ENCODE measurements around the gene RARS1.
"Not testable (repeated sequence)": the region's sequence is repeated elsewhere in the genome, so short reads cannot be mapped to it uniquely, and the experiment has no call there.

Gene RARS1

DNA sequence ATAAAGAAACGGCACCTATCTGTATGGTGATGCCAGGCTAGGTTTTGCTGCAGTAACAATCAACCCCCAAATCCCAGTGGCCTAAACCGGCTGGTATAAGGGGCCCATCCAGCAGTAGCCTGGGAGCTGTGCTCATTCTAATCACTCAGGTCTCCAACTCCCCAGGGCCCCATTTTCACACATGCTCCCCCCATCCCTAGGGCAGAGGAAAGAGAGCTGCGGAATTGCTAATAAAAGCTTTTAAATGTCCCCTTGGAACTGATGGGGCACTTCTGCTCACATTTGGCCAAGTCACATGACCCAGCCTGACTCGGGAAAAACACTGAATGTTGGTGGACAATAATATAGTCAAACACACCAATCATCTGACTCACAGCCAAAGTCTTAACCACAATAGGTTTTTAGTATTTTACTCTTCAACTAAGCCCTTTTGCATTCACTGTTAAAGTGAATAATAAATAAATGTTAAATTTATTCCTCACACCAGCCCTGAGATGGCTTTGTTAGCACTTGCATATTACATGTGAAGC lies 44.4 kb downstream of the RARS1 start:
- no peak overlapping the region for H3K4me3 ChIP-seq (ENCODE audit: low read depth, low read length)
- TF ChIP-seq, protein P1, sequence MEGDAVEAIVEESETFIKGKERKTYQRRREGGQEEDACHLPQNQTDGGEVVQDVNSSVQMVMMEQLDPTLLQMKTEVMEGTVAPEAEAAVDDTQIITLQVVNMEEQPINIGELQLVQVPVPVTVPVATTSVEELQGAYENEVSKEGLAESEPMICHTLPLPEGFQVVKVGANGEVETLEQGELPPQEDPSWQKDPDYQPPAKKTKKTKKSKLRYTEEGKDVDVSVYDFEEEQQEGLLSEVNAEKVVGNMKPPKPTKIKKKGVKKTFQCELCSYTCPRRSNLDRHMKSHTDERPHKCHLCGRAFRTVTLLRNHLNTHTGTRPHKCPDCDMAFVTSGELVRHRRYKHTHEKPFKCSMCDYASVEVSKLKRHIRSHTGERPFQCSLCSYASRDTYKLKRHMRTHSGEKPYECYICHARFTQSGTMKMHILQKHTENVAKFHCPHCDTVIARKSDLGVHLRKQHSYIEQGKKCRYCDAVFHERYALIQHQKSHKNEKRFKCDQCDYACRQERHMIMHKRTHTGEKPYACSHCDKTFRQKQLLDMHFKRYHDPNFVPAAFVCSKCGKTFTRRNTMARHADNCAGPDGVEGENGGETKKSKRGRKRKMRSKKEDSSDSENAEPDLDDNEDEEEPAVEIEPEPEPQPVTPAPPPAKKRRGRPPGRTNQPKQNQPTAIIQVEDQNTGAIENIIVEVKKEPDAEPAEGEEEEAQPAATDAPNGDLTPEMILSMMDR (IDR thresholded peaks at IDR 0.05; ENCODE audit: borderline replicate concordance, insufficient read depth, low read depth, low read length): no peak

DNA sequence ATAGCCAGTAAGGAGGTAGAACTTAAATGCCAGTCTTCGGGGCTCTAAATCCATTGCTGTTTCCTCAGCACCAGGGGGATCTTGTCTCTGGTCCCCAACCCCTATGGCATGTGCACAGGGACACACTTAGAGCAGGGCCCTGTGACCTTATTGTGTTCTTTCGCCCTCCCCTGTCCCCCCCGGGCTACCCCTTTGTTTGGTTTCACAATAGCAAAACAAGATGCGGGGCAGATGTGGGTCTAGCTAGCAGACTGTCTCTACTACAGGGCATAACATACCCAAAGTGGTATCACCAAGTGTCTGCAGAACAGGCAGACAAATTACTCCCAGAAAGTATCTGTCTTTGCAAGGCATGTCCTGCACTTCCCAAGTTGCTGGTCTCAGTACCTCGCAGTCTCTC lies 44.9 kb downstream of the RARS1 start:
- TF ChIP-seq, protein P1 (IDR thresholded peaks at IDR 0.05; ENCODE audit: borderline replicate concordance, insufficient read depth, low read depth, low read length): no peak

DNA sequence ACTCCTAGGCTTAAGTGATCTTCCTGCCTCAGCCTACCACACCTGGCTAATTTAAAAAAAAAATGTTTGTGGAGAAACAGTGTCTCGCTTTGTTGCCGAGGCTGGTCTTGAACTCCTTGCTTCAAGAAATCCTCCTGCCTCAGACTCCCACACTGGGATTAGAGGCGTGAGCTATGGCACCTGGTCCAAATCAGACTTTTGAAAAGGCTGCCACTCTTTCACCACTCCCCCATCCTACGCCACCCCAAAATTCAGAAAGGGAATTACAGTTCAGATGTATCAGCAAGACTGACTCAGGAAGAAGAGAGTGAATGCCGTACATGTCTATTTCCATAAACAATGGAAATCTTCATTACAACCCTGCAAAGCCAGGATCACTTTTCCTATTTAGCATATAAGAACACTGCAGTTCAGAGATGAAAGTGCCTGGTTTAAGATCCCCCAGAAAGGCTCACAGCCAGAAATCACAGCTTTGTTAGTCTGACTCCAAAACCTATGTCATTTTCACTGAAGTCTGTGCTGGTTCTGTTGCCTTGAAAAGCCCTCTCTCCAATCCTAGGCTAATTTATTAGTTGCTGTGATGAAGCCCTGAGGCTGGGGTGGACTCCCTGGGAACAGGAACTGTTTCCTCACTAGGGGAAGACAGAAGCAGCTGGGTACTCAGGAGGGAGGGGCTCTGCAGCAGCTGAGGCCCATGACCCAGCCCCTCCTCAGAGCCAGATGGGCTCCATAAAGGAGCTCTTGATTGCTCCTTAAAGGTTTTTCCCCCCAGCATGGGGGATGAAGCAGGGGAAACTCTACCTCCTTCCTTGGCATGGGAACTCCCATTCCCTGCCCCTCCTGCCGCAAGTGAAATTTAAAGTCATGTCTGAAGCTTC lies 46.0 kb downstream of the RARS1 start:
- TF ChIP-seq, protein P1 (IDR thresholded peaks at IDR 0.05; ENCODE audit: borderline replicate concordance, insufficient read depth, low read depth, low read length): no peak

More for the DNA sequence above, 44.9 kb downstream of the RARS1 start:
- H3K4me3 ChIP-seq (ENCODE audit: low read depth, low read length): no peak overlapping the region

DNA sequence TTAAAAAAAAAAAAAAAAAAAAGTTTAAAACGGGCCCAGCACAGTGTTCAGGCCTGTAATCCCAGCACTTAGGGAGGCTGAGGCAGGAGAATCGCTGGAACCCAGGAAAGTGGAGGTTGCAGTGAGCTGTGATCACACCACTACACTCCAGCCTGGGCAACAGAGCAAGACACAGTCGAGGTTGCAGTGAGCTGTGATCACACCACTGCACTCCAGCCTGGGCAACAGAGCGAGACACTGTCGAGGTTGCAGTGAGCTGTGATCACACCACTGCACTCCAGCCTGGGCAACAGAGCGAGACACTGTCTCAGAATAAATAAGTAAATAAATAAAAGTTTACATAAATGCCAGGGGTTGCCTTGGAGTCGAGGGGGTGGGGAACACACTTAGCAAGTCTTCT lies 48.1 kb downstream of the RARS1 start:
- H3K4me3 ChIP-seq (ENCODE audit: low read depth, low read length): not testable (repeated sequence)

More for the DNA sequence above, 46.0 kb downstream of the RARS1 start:
- no peak overlapping the region for H3K4me3 ChIP-seq (ENCODE audit: low read depth, low read length)

DNA sequence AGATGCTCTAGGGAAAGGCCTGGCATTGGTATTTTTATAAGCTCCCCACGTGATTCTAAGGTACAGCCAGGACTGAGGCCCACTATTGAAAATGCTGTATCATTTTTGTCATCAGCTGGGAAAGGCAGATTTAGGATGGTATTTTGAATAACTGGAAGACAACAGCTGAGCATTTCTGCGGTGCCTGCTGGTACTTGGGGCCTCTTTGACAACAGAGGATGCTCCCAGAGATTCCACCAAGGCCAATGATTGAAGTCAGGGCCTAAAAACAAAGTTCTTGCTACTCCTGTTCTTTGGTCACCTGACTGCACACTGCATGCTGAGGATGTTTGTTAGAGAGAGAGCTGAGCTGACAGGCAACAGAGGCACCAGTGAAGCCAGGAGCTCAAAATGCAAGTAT lies 50.9 kb downstream of the RARS1 start:
- no peak overlapping the region for H3K4me3 ChIP-seq (ENCODE audit: low read depth, low read length)
- TF ChIP-seq, protein P1 (IDR thresholded peaks at IDR 0.05; ENCODE audit: borderline replicate concordance, insufficient read depth, low read depth, low read length): no peak

DNA sequence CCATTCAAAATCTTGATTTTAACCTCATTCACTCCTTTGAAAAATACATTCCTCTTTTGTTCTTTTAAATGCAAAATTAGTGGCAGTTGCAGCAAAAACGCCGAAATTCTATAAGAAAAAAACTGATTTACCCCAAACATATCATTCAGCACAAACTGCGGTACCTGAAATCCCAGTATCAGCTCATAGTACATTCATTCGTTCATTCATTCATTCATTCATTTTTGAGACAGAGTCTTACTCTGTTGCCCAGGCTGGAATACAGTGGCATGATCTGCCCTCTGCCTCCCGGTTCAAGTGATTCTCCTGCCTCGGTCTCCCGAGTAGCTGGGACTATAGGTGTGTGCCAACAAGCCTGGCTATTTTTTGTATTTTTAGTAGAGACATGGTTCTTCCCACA lies 63.3 kb downstream of the RARS1 start:
- TF ChIP-seq, protein P1 (IDR thresholded peaks at IDR 0.05; ENCODE audit: borderline replicate concordance, insufficient read depth, low read depth, low read length): no peak

DNA sequence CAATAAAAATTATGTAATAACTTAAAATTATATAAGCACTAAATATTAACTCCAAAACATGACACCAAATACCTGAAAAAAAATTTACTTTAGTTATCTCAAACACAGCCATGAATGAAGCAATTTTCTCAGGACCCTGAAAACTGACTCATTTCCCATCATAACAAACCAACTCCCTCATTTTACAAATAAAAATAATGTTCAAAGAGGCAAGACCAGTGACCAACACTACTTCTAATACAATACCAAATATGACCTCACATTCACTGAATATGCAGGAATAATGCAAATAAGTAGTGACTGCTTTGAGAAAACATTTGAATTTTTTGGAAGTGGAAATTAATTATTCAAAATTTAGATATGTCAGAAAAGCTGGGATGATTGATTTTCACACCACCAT lies 64.4 kb downstream of the RARS1 start:
- TF ChIP-seq, protein P1 (IDR thresholded peaks at IDR 0.05; ENCODE audit: borderline replicate concordance, insufficient read depth, low read depth, low read length): no peak
- no peak overlapping the region for H3K4me3 ChIP-seq (ENCODE audit: low read depth, low read length)

More for the DNA sequence above, 63.3 kb downstream of the RARS1 start:
- H3K4me3 ChIP-seq (ENCODE audit: low read depth, low read length): no peak overlapping the region
